HepG2 (cell line): ENCODE results near the gene SLC35B2. TPM values are rescaled to one million over a fixed set of nuclear protein-coding genes. Genes with fewer than 3 reads are reported as not detected.

ENCODE experiments used
- ADNP ChIP-seq: sonication (generic); formaldehyde crosslinking; IDR thresholded peaks from 2 replicates; pipeline ENCODE4 v1.4.0; 2020; ENCODE audit warnings: missing genetic modification reagents
- FOXJ3 ChIP-seq: sonication (generic); formaldehyde crosslinking; IDR thresholded peaks from 2 replicates; pipeline ENCODE4 v1.4.0; 2020; ENCODE audit warnings: missing genetic modification reagents, mild to moderate bottlenecking, borderline replicate concordance
- JUND ChIP-seq: sonication (generic); formaldehyde crosslinking; IDR thresholded peaks from 2 replicates; pipeline ENCODE4 v1.8.0; 2022; ENCODE audit warnings: mild to moderate bottlenecking, missing genetic modification reagents
- MLLT10 ChIP-seq: sonication (generic); formaldehyde crosslinking; IDR thresholded peaks from 2 replicates; pipeline ENCODE4 v1.4.0; 2020; ENCODE audit warnings: missing genetic modification reagents
- MLXIP ChIP-seq: sonication (generic); formaldehyde crosslinking; IDR thresholded peaks from 2 replicates; pipeline ENCODE4 v1.9.0; 2021; ENCODE audit warnings: missing genetic modification reagents, borderline replicate concordance
- SKI ChIP-seq: fragments of 450-650 bp; IDR thresholded peaks from one replicate; pipeline ENCODE4 v1.6.1; 2018; ENCODE audit warnings: mild to moderate bottlenecking; ENCODE audit not compliant: partially characterized antibody
- ZFP36L1 ChIP-seq: sonication (generic); formaldehyde crosslinking; IDR thresholded peaks from 2 replicates; pipeline ENCODE4 v1.8.0; 2022; ENCODE audit warnings: mild to moderate bottlenecking, missing genetic modification reagents, moderate library complexity
- ZFY ChIP-seq: sonication (generic); formaldehyde crosslinking; IDR thresholded peaks from 2 replicates; pipeline ENCODE4 v1.4.0; 2020; ENCODE audit warnings: missing genetic modification reagents
- ZNF724P ChIP-seq: sonication (generic); formaldehyde crosslinking; IDR thresholded peaks from 2 replicates; pipeline ENCODE4 v1.8.0; 2022; ENCODE audit warnings: missing genetic modification reagents, borderline replicate concordance
- ZNF749 ChIP-seq: sonication (generic); formaldehyde crosslinking; IDR thresholded peaks from 2 replicates; pipeline ENCODE4 v1.8.0; 2022; ENCODE audit warnings: mild to moderate bottlenecking, missing genetic modification reagents, moderate library complexity, borderline replicate concordance
- ZNF883 ChIP-seq: sonication (generic); formaldehyde crosslinking; IDR thresholded peaks from 2 replicates; pipeline ENCODE4 v1.5.1; 2020; ENCODE audit warnings: mild to moderate bottlenecking, missing genetic modification reagents; ENCODE audit errors: not compliant biosample characterization
- polyA plus RNA-seq, 8 experiments: library from polyadenylated mRNA; depleted of rRNA in 3 of 8; stranded (reverse) in 7 of 8; unstranded in 1 of 8; fragments of >200 nt; fragmentation: Illumina TruSeq in 4 of 8; extraction: Trizol in 4 of 8; gene quantifications; 2 replicates each; pipeline versions ENCODE4 v1.2.1 to v1.2.3, GENCODE V29; 2011 to 2016; ENCODE audit warnings: low read depth in 4 of 8, missing spikeins in 1 of 8, mixed read lengths in 1 of 8; ENCODE audit not compliant: insufficient read depth in 1 of 8
- total RNA-seq, 5 experiments: library from RNA; depleted of rRNA; stranded (reverse); fragments of >200 nt; fragmentation: Illumina TruSeq; extraction: Trizol; gene quantifications; 2 replicates each; pipeline ENCODE4 v1.2.3, GENCODE V29; 2016; ENCODE audit warnings: low read depth in 1 of 5
- TF ChIP-seq, protein P1 (sequence below): sonication (generic); formaldehyde crosslinking; IDR thresholded peaks from 2 replicates; pipeline ENCODE4 v1.5.0; 2020; ENCODE audit warnings: missing genetic modification reagents
- TF ChIP-seq, protein P2 (sequence below), 2 experiments: sonication (generic) in 1 of 2; formaldehyde crosslinking in 1 of 2; IDR thresholded peaks; 2 replicates each; pipeline versions ENCODE4 v1.5.1 to v1.6.1; 2011 to 2020; ENCODE audit warnings: borderline replicate concordance in 1 of 2, low read depth in 1 of 2, low read length in 1 of 2, mild to moderate bottlenecking in 1 of 2, missing genetic modification reagents in 1 of 2, moderate library complexity in 1 of 2
- TF ChIP-seq, protein P3 (sequence below): sonication (generic); formaldehyde crosslinking; IDR thresholded peaks from 2 replicates; pipeline ENCODE4 v1.4.0; 2020; ENCODE audit warnings: missing genetic modification reagents
- TF ChIP-seq, protein P4 (sequence below): sonication (generic); formaldehyde crosslinking; IDR thresholded peaks from 2 replicates; pipeline ENCODE4 v1.4.0; 2020; ENCODE audit warnings: missing genetic modification reagents, borderline replicate concordance

Gene SLC35B2
- total and polyA plus RNA-seq, 2 of the 13 experiments (the other 11 are each of a cell fraction or from before 2014, with no cell fraction given): 61.1 to 148 TPM

GRCh38 chr6:44237813-44238433 is 19.4 kb downstream of the SLC35B2 start (continued):
- TF ChIP-seq ZFY (peak; percentile 81), JUND (peak; percentile 95), MLXIP (CRISPR knock-in tag) (no peak; the same call in 1 of the 2 replicates), SKI (peak; percentile 61), ZNF724P (CRISPR knock-in tag) (peak; percentile 73; the same call in 1 of the 2 replicates), MLLT10 (CRISPR knock-in tag) (no peak), FOXJ3 (no peak), ADNP (CRISPR knock-in tag) (no peak), ZNF883 (CRISPR knock-in tag) (peak; percentile 78), ZNF749 (0 out of 2 replicates have a peak, but pooled peaks have one; percentile 53), ZFP36L1 (CRISPR knock-in tag) (no peak; the same call in 1 of the 2 replicates)
- TF ChIP-seq, protein P1, sequence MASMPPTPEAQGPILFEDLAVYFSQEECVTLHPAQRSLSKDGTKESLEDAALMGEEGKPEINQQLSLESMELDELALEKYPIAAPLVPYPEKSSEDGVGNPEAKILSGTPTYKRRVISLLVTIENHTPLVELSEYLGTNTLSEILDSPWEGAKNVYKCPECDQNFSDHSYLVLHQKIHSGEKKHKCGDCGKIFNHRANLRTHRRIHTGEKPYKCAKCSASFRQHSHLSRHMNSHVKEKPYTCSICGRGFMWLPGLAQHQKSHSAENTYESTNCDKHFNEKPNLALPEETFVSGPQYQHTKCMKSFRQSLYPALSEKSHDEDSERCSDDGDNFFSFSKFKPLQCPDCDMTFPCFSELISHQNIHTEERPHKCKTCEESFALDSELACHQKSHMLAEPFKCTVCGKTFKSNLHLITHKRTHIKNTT: no peak
- TF ChIP-seq, protein P2, sequence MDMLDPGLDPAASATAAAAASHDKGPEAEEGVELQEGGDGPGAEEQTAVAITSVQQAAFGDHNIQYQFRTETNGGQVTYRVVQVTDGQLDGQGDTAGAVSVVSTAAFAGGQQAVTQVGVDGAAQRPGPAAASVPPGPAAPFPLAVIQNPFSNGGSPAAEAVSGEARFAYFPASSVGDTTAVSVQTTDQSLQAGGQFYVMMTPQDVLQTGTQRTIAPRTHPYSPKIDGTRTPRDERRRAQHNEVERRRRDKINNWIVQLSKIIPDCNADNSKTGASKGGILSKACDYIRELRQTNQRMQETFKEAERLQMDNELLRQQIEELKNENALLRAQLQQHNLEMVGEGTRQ (IDR thresholded peaks at IDR 0.05; ENCODE audit: low read depth, low read length): no peak
- TF ChIP-seq, protein P2 (CRISPR knock-in tag; IDR thresholded peaks at IDR 0.05; ENCODE audit: borderline replicate concordance): no peak
- TF ChIP-seq, protein P3, sequence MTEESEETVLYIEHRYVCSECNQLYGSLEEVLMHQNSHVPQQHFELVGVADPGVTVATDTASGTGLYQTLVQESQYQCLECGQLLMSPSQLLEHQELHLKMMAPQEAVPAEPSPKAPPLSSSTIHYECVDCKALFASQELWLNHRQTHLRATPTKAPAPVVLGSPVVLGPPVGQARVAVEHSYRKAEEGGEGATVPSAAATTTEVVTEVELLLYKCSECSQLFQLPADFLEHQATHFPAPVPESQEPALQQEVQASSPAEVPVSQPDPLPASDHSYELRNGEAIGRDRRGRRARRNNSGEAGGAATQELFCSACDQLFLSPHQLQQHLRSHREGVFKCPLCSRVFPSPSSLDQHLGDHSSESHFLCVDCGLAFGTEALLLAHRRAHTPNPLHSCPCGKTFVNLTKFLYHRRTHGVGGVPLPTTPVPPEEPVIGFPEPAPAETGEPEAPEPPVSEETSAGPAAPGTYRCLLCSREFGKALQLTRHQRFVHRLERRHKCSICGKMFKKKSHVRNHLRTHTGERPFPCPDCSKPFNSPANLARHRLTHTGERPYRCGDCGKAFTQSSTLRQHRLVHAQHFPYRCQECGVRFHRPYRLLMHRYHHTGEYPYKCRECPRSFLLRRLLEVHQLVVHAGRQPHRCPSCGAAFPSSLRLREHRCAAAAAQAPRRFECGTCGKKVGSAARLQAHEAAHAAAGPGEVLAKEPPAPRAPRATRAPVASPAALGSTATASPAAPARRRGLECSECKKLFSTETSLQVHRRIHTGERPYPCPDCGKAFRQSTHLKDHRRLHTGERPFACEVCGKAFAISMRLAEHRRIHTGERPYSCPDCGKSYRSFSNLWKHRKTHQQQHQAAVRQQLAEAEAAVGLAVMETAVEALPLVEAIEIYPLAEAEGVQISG (CRISPR knock-in tag): peak; percentile 67; the same call in 1 of the 2 replicates
- TF ChIP-seq, protein P4, sequence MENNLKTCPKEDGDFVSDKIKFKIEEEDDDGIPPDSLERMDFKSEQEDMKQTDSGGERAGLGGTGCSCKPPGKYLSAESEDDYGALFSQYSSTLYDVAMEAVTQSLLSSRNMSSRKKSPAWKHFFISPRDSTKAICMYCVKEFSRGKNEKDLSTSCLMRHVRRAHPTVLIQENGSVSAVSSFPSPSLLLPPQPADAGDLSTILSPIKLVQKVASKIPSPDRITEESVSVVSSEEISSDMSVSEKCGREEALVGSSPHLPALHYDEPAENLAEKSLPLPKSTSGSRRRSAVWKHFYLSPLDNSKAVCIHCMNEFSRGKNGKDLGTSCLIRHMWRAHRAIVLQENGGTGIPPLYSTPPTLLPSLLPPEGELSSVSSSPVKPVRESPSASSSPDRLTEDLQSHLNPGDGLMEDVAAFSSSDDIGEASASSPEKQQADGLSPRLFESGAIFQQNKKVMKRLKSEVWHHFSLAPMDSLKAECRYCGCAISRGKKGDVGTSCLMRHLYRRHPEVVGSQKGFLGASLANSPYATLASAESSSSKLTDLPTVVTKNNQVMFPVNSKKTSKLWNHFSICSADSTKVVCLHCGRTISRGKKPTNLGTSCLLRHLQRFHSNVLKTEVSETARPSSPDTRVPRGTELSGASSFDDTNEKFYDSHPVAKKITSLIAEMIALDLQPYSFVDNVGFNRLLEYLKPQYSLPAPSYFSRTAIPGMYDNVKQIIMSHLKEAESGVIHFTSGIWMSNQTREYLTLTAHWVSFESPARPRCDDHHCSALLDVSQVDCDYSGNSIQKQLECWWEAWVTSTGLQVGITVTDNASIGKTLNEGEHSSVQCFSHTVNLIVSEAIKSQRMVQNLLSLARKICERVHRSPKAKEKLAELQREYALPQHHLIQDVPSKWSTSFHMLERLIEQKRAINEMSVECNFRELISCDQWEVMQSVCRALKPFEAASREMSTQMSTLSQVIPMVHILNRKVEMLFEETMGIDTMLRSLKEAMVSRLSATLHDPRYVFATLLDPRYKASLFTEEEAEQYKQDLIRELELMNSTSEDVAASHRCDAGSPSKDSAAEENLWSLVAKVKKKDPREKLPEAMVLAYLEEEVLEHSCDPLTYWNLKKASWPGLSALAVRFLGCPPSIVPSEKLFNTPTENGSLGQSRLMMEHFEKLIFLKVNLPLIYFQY (CRISPR knock-in tag): no peak
